Skeletal muscle satellite cell (primary cell): Measurements from ENCODE around the gene KCNQ1. TPM values are rescaled to one million over a fixed set of nuclear protein-coding genes. Genes with fewer than 3 reads are reported as not detected.

ENCODE experiments used
- H3K27me3 ChIP-seq: 2 replicates; pipeline ENCODE4 v1.7.0; 2013; ENCODE audit warnings: low read length; ENCODE audit not compliant: control insufficient read depth, insufficient read depth
- H3K36me3 ChIP-seq: 2 replicates; pipeline ENCODE4 v1.7.0; 2013; ENCODE audit warnings: mild to moderate bottlenecking, control low read depth, low read length; ENCODE audit not compliant: insufficient read depth
- H3K4me1 ChIP-seq: 2 replicates; pipeline ENCODE4 v1.7.0; 2013; ENCODE audit warnings: low read length; ENCODE audit not compliant: control insufficient read depth, insufficient read depth
- H3K4me2 ChIP-seq: 2 replicates; pipeline ENCODE4 v1.7.0; 2013; ENCODE audit warnings: mild to moderate bottlenecking, low read length
- H3K4me3 ChIP-seq: 2 replicates; pipeline ENCODE4 v1.7.0; 2013; ENCODE audit warnings: low read length
- H3K9ac ChIP-seq: 2 replicates; pipeline ENCODE4 v1.7.0; 2013; ENCODE audit warnings: mild to moderate bottlenecking, low read depth, low read length, moderate library complexity
- H3K9me3 ChIP-seq: replicated peaks from 2 replicates; pipeline ENCODE4 v1.7.0; 2013; ENCODE audit warnings: mild to moderate bottlenecking, control low read depth, low read length
- total RNA-seq: library from RNA; depleted of rRNA; stranded (reverse); fragments of >200 nt; gene quantifications from 2 replicates; pipeline ENCODE4 v1.2.3, GENCODE V29; 2012; rRNA removed

The KCNQ1 gene
- not detected in 2 replicates for total RNA-seq

- peak within 1 kb of the TSS; percentile 20 for H3K4me2 ChIP-seq
- H3K4me1 ChIP-seq = no peaks in the 10 kb centered on the region
- H3K36me3 ChIP-seq = no peaks in the 10 kb centered on the region
- H3K9ac ChIP-seq = no peak within 1 kb of the TSS
- H3K4me3 ChIP-seq = no peak within 1 kb of the TSS
- H3K27me3 ChIP-seq = peaks cover 66% of the 10 kb centered on the region
- H3K9me3 ChIP-seq = no peaks in the 10 kb centered on the region
Observed at GRCh38 chr11:2444821-2445745, at the start of gene KCNQ1. KCNQ1 (plus strand) TSS chr11:2445008; CDS start chr11:2445099, 91 bp downstream.

GRCh38 chr11:2395211-2395730, 49.5 kb upstream of the KCNQ1 start:
- peaks cover 61% of the 10 kb centered on the region for H3K36me3 ChIP-seq
- no peaks in the 10 kb centered on the region for H3K9me3 ChIP-seq
- H3K4me3 ChIP-seq = no peak overlapping the region
- no peak overlapping the region for H3K9ac ChIP-seq
- H3K4me2 ChIP-seq = no peak overlapping the region
- H3K4me1 ChIP-seq = peaks cover 27% of the 10 kb centered on the region
- no peaks in the 10 kb centered on the region for H3K27me3 ChIP-seq

GRCh38 chr11:2395856-2396255, 49.0 kb upstream of the KCNQ1 start:
- Histone ChIP-seq H3K9me3 (no peaks in the 10 kb centered on the region), H3K4me3 (no peak overlapping the region), H3K9ac (no peak overlapping the region), H3K36me3 (peaks cover 58% of the 10 kb centered on the region), H3K27me3 (no peaks in the 10 kb centered on the region), H3K4me2 (no peak overlapping the region), H3K4me1 (peaks cover 22% of the 10 kb centered on the region)

- H3K36me3 ChIP-seq = peaks cover 55% of the 10 kb centered on the region
- no peak overlapping the region for H3K4me3 ChIP-seq
- peaks cover 19% of the 10 kb centered on the region for H3K4me1 ChIP-seq
- H3K9ac ChIP-seq = no peak overlapping the region
- H3K27me3 ChIP-seq = no peaks in the 10 kb centered on the region
- no peaks in the 10 kb centered on the region for H3K9me3 ChIP-seq
- H3K4me2 ChIP-seq = no peak overlapping the region
Observed at GRCh38 chr11:2396471-2396870, 48.3 kb upstream of the KCNQ1 start.

GRCh38 chr11:2397005-2397404, 47.8 kb upstream of the KCNQ1 start:
- Histone ChIP-seq H3K4me1 (peaks cover 25% of the 10 kb centered on the region), H3K27me3 (no peaks in the 10 kb centered on the region), H3K4me3 (no peak overlapping the region), H3K4me2 (no peak overlapping the region), H3K9me3 (no peaks in the 10 kb centered on the region), H3K36me3 (peaks cover 54% of the 10 kb centered on the region), H3K9ac (no peak overlapping the region)

GRCh38 chr11:2398664-2399355, 46.0 kb upstream of the KCNQ1 start:
- Histone ChIP-seq H3K4me2 (peak overlapping the region; percentile 92), H3K27me3 (no peaks in the 10 kb centered on the region), H3K4me3 (peak overlapping the region; percentile 77), H3K36me3 (peaks cover 66% of the 10 kb centered on the region), H3K4me1 (peaks cover 28% of the 10 kb centered on the region), H3K9ac (peak overlapping the region; percentile 92), H3K9me3 (no peaks in the 10 kb centered on the region)

- Histone ChIP-seq H3K4me2 (peak overlapping the region; percentile 92), H3K9ac (peak overlapping the region; percentile 92), H3K4me3 (peak overlapping the region; percentile 77), H3K36me3 (peaks cover 62% of the 10 kb centered on the region), H3K4me1 (peaks cover 28% of the 10 kb centered on the region), H3K9me3 (no peaks in the 10 kb centered on the region), H3K27me3 (no peaks in the 10 kb centered on the region)
Observed at GRCh38 chr11:2399488-2400068, 45.2 kb upstream of the KCNQ1 start.

- Histone ChIP-seq H3K4me2 (peak within 1 kb of the TSS; percentile 99), H3K9ac (peak within 1 kb of the TSS; percentile 99), H3K27me3 (no peaks in the 10 kb centered on the region), H3K36me3 (peaks cover 59% of the 10 kb centered on the region), H3K4me1 (peaks cover 28% of the 10 kb centered on the region), H3K9me3 (no peaks in the 10 kb centered on the region), H3K4me3 (peak within 1 kb of the TSS; percentile 95)
Observed at GRCh38 chr11:2400069-2400761, 44.6 kb upstream of the KCNQ1 start, which contains the start of gene TSSC4. TSSC4 (plus strand) TSS chr11:2400750; CDS start chr11:2402634, 1,884 bp downstream.

- peak overlapping the region; percentile 95 for H3K4me3 ChIP-seq
- H3K4me2 ChIP-seq = peak overlapping the region; percentile 99
- H3K36me3 ChIP-seq = peaks cover 53% of the 10 kb centered on the region
- peaks cover 28% of the 10 kb centered on the region for H3K4me1 ChIP-seq
- no peaks in the 10 kb centered on the region for H3K9me3 ChIP-seq
- H3K9ac ChIP-seq = peak overlapping the region; percentile 99
- H3K27me3 ChIP-seq = no peaks in the 10 kb centered on the region
Observed at GRCh38 chr11:2400762-2401435, 43.9 kb upstream of the KCNQ1 start.

GRCh38 chr11:2401436-2401984, 43.3 kb upstream of the KCNQ1 start:
- Histone ChIP-seq H3K9me3 (no peaks in the 10 kb centered on the region), H3K4me3 (peak overlapping the region; percentile 95), H3K9ac (peak overlapping the region; percentile 99)

More at GRCh38 chr11:2401436-2401984, 43.3 kb upstream of the KCNQ1 start:
- H3K4me1 ChIP-seq = peaks cover 28% of the 10 kb centered on the region
- peak overlapping the region; percentile 99 for H3K4me2 ChIP-seq
- peaks cover 47% of the 10 kb centered on the region for H3K36me3 ChIP-seq
- H3K27me3 ChIP-seq = no peaks in the 10 kb centered on the region
